H9 (cell line): ENCODE data around the gene JARID2. TPM values are rescaled to one million over a fixed set of nuclear protein-coding genes. Genes with fewer than 3 reads are reported as not detected.

ENCODE experiments used
- DNase-seq: peaks from one replicate; pipeline ENCODE4 v3.0.0-alpha.2; 2017
- H2AFZ ChIP-seq: one replicate; pipeline ENCODE4 v1.6.1; 2013; ENCODE audit warnings: mild to moderate bottlenecking, low read length, control low read depth, moderate library complexity
- H2AK5ac ChIP-seq: 2 replicates; pipeline ENCODE4 v1.6.1; 2013; ENCODE audit warnings: low read length, control low read depth, mixed read lengths; ENCODE audit not compliant: insufficient read length
- H2BK120ac ChIP-seq: one replicate; pipeline ENCODE4 v1.6.1; 2013; ENCODE audit warnings: low read depth, mild to moderate bottlenecking, low read length, control low read depth, inconsistent platforms; ENCODE audit not compliant: poor library complexity, severe bottlenecking
- H2BK12ac ChIP-seq: 2 replicates; pipeline ENCODE4 v1.6.1; 2013; ENCODE audit warnings: low read length, control low read depth, mixed read lengths, low read depth; ENCODE audit not compliant: insufficient read length
- H2BK15ac ChIP-seq: 2 replicates; pipeline ENCODE4 v1.6.1; 2013; ENCODE audit warnings: low read depth, low read length, control low read depth
- H2BK20ac ChIP-seq: one replicate; pipeline ENCODE4 v1.6.1; 2013; ENCODE audit warnings: low read depth, mild to moderate bottlenecking, low read length, control low read depth, inconsistent platforms; ENCODE audit not compliant: poor library complexity, severe bottlenecking
- H2BK5ac ChIP-seq: 2 replicates; pipeline ENCODE4 v1.6.1; 2013; ENCODE audit warnings: low read length, control low read depth, mixed read lengths; ENCODE audit not compliant: insufficient read length
- H3K14ac ChIP-seq: 2 replicates; pipeline ENCODE4 v1.6.1; 2013; ENCODE audit warnings: low read length, control low read depth; ENCODE audit not compliant: insufficient read depth
- H3K18ac ChIP-seq: 2 replicates; pipeline ENCODE4 v1.6.1; 2013; ENCODE audit warnings: low read depth, mild to moderate bottlenecking, mixed read lengths, low read length, control low read depth; ENCODE audit not compliant: insufficient read length
- H3K23ac ChIP-seq: 2 replicates; pipeline ENCODE4 v1.6.1; 2013; ENCODE audit warnings: low read length, control low read depth, mixed read lengths, low read depth; ENCODE audit not compliant: insufficient read length
- H3K23me2 ChIP-seq: 2 replicates; pipeline ENCODE4 v1.6.1; 2013; ENCODE audit warnings: low read depth, mild to moderate bottlenecking, mixed read lengths, low read length, control low read depth; ENCODE audit not compliant: insufficient read length, poor library complexity, severe bottlenecking
- H3K27ac ChIP-seq: 2 replicates; pipeline ENCODE4 v1.5.1; 2013; ENCODE audit warnings: low read length, control low read depth, mixed read lengths, low read depth; ENCODE audit not compliant: insufficient read length
- H3K27me3 ChIP-seq: 2 replicates; pipeline ENCODE4 v1.6.1; 2013; ENCODE audit warnings: low read length, control low read depth, inconsistent platforms; ENCODE audit not compliant: insufficient read depth
- H3K4ac ChIP-seq: 2 replicates; pipeline ENCODE4 v1.6.1; 2013; ENCODE audit warnings: low read depth, mild to moderate bottlenecking, control low read depth, inconsistent platforms, low read length, moderate library complexity
- H3K4me1 ChIP-seq: 2 replicates; pipeline ENCODE4 v1.6.1; 2013; ENCODE audit warnings: low read length, control low read depth, inconsistent platforms; ENCODE audit not compliant: insufficient read depth
- H3K4me2 ChIP-seq: 2 replicates; pipeline ENCODE4 v1.6.1; 2013; ENCODE audit warnings: low read length, control low read depth, mixed read lengths; ENCODE audit not compliant: insufficient read length, insufficient read depth
- H3K56ac ChIP-seq: 2 replicates; pipeline ENCODE4 v1.6.1; 2013; ENCODE audit warnings: low read depth, mild to moderate bottlenecking, mixed read lengths, low read length, control low read depth; ENCODE audit not compliant: insufficient read length
- H3K79me1 ChIP-seq: 2 replicates; pipeline ENCODE4 v1.6.1; 2013; ENCODE audit warnings: low read depth, mild to moderate bottlenecking, moderate library complexity, low read length, control low read depth, inconsistent platforms; ENCODE audit not compliant: insufficient read depth, poor library complexity, severe bottlenecking
- H3K79me2 ChIP-seq: 2 replicates; pipeline ENCODE4 v1.6.1; 2013; ENCODE audit warnings: low read length, control low read depth, inconsistent platforms; ENCODE audit not compliant: insufficient read depth
- H3K9ac ChIP-seq: 2 replicates; pipeline ENCODE4 v1.6.1; 2013; ENCODE audit warnings: low read length, control low read depth, mixed read lengths; ENCODE audit not compliant: insufficient read length; ENCODE audit errors: extremely low read depth
- H3K9me3 ChIP-seq: one replicate; pipeline ENCODE4 v1.6.1; 2013; ENCODE audit warnings: low read depth, low read length, inconsistent platforms; ENCODE audit not compliant: control insufficient read depth
- H3T11ph ChIP-seq: one replicate; pipeline ENCODE4 v1.6.1; 2013; ENCODE audit warnings: mild to moderate bottlenecking, low read length, control low read depth, inconsistent platforms
- H4K20me1 ChIP-seq: one replicate; pipeline ENCODE4 v1.6.1; 2013; ENCODE audit not compliant: control insufficient read depth, insufficient read length, insufficient read depth
- H4K5ac ChIP-seq: 2 replicates; pipeline ENCODE4 v1.6.1; 2013; ENCODE audit warnings: low read depth, mild to moderate bottlenecking, mixed read lengths, low read length, control low read depth; ENCODE audit not compliant: insufficient read length
- H4K8ac ChIP-seq: replicated peaks from 2 replicates; pipeline ENCODE4 v1.6.1; 2013; ENCODE audit warnings: low read length, control low read depth, mixed read lengths, low read depth; ENCODE audit not compliant: insufficient read length
- H4K91ac ChIP-seq: 2 replicates; pipeline ENCODE4 v1.6.1; 2013; ENCODE audit warnings: low read depth, mild to moderate bottlenecking, moderate library complexity, mixed read lengths, low read length, control low read depth; ENCODE audit not compliant: insufficient read length
- H3K27ac Mint-ChIP-seq, 3 experiments: 2 replicates in 2 of 3; 3 replicates in 1 of 3; pipeline ENCODE4 v1.8.0; 2020 to 2021; ENCODE audit warnings: mixed read lengths in 3 of 3, mild to moderate bottlenecking in 1 of 3, moderate library complexity in 1 of 3
- H3K27me3 Mint-ChIP-seq: 2 replicates; pipeline ENCODE4 v1.8.0; 2021; ENCODE audit warnings: low read depth, mild to moderate bottlenecking, moderate library complexity, mixed read lengths
- H3K36me3 Mint-ChIP-seq, 3 experiments: 2 replicates in 2 of 3; 3 replicates in 1 of 3; pipeline ENCODE4 v1.8.0; 2020 to 2021; ENCODE audit warnings: low read depth in 3 of 3, mixed read lengths in 3 of 3; ENCODE audit not compliant: insufficient read depth in 1 of 3
- H3K4me1 Mint-ChIP-seq, 2 experiments: 2 replicates each; pipeline ENCODE4 v1.8.0; 2020; ENCODE audit warnings: mixed read lengths in 2 of 2
- H3K4me3 Mint-ChIP-seq, 2 experiments: 2 replicates in 1 of 2; 3 replicates in 1 of 2; pipeline ENCODE4 v1.8.0; 2020 to 2021; ENCODE audit warnings: mild to moderate bottlenecking in 2 of 2, mixed read lengths in 2 of 2, moderate library complexity in 1 of 2
- H3K9me3 Mint-ChIP-seq, 2 experiments: 2 replicates in 1 of 2; 3 replicates in 1 of 2; pipeline ENCODE4 v1.8.0; 2020; ENCODE audit warnings: mild to moderate bottlenecking in 2 of 2, mixed read lengths in 2 of 2, moderate library complexity in 1 of 2
- WGBS: extraction: QIAGEN DNeasy Blood & Tissue Kit; methylation state at CpG from one replicate; pipeline ENCODE4 v1.1.7; 2013; ENCODE audit warnings: missing lambda C conversion rate, low lambda C conversion rate, mixed read lengths; ENCODE audit not compliant: insufficient read length; ENCODE audit errors: extremely low coverage; 5-methylcytosine and 5-hydroxymethylcytosine counted together
- total RNA-seq: library from RNA; stranded (reverse); gene quantifications from 2 replicates; pipeline ENCODE4 v1.2.1, GENCODE V29; 2021
- TF ChIP-seq, protein P1 (sequence below): fragments of 200-600 bp; sonication (generic); conservative IDR thresholded peaks from 3 replicates; pipeline ENCODE4 v1.8.0; 2021; ENCODE audit warnings: antibody characterized with exemption, mild to moderate bottlenecking

The JARID2 gene
- total RNA-seq, 1 experiment from 2014 or later, result 174 TPM

DNA sequence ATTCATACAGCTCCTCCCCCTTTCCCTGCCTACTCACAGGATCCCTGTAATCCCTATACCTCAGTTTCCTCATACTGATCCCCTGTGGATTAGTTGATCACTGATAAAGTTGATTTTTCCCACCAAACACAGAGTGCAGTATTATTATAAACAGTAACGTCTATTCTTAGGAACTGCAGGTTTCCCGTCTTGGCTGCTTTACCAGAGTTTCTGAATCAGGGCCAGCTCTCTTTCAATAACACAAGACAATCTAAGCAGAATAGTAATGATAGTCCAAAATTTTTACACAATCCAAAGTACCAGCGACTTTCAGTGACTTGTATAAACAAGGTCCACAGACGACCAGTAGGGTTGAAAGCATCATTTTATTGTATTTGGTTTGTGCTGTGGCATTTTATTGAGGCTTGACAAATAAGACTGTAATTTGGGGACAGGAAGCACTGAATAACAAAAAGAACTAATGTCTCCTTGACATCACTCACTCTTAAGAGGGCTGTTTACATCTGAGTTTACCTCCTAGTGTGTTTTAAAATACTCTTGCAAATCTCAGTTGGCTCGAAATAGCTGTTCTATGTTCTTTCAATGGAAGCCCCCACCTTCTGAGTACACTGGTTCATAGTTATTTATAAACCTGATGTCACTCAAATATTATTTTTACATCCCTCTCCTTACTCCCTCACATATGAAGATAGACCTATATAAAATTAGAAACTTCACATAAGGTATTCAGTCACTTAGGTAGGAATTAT is 6.1 kb upstream of the JARID2 start:
- H3K4me1 Mint-ChIP-seq, result peaks cover 52% of the 10 kb centered on the region in 2 experiments

More for the DNA sequence above, 6.1 kb upstream of the JARID2 start:
- Histone ChIP-seq H2BK120ac (no peak overlapping the region), H3K79me2 (no peaks in the 10 kb centered on the region; the same call in 1 of the 2 replicates), H3K23me2 (peaks cover 13% of the 10 kb centered on the region), H3K79me1 (no peaks in the 10 kb centered on the region), H2AK5ac (no peak overlapping the region), H3K9ac (no peak overlapping the region), H4K8ac (no peak overlapping the region), H3K56ac (no peak overlapping the region), H3K27me3 (no peaks in the 10 kb centered on the region), H3K9me3 (no peaks in the 10 kb centered on the region), H3K23ac (no peak overlapping the region), H3K18ac (no peak overlapping the region), H2BK20ac (no peak overlapping the region), H2BK15ac (no peak overlapping the region), H2BK5ac (no peak overlapping the region), H4K5ac (no peak overlapping the region), H2BK12ac (no peak overlapping the region), H3K14ac (no peak overlapping the region), H3K4me2 (peak overlapping the region; percentile 20), H3T11ph (no peak overlapping the region), H3K27ac (peak overlapping the region; percentile 63), H4K91ac (no peak overlapping the region), H4K20me1 (no peaks in the 10 kb centered on the region), H3K4me1 (peaks cover 6% of the 10 kb centered on the region), H3K4ac (no peak overlapping the region), H2AFZ (no peak overlapping the region)
- Mint-ChIP-seq H3K36me3 (no peaks in the 10 kb centered on the region; a peak in 1 of 7 replicates), H3K4me3 (peak overlapping the region in 1 of 2 experiments; percentile 5; a peak in 1 of 5 replicates), H3K27me3 (no peaks in the 10 kb centered on the region), H3K27ac (peak overlapping the region; percentile 60 to 89 (median 75); a peak in 6 of 7 replicates), H3K9me3 (no peaks in the 10 kb centered on the region; a peak in 1 of 5 replicates)
- DNase-seq, result no peak
- no CpG with 5 or more reads among the region's 5 CpGs for WGBS
- TF ChIP-seq, protein P1, sequence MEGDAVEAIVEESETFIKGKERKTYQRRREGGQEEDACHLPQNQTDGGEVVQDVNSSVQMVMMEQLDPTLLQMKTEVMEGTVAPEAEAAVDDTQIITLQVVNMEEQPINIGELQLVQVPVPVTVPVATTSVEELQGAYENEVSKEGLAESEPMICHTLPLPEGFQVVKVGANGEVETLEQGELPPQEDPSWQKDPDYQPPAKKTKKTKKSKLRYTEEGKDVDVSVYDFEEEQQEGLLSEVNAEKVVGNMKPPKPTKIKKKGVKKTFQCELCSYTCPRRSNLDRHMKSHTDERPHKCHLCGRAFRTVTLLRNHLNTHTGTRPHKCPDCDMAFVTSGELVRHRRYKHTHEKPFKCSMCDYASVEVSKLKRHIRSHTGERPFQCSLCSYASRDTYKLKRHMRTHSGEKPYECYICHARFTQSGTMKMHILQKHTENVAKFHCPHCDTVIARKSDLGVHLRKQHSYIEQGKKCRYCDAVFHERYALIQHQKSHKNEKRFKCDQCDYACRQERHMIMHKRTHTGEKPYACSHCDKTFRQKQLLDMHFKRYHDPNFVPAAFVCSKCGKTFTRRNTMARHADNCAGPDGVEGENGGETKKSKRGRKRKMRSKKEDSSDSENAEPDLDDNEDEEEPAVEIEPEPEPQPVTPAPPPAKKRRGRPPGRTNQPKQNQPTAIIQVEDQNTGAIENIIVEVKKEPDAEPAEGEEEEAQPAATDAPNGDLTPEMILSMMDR, result no peak
